PC-3 (cell line): ENCODE data around the gene DISC1. TPM values are rescaled to one million over a fixed set of nuclear protein-coding genes. Genes with fewer than 3 reads are reported as not detected.

Source experiments
- ATAC-seq: fragments of 200-7000 bp; cut with Tn5 transposase; 2 replicates; pipeline ENCODE4 v1.9.1; 2020; ENCODE audit warnings: mild to moderate bottlenecking, moderate library complexity
- BruUV-seq: library from RNA; stranded (reverse); fragments of 400-500 nt; replicated peaks from 2 replicates; lab custom pipeline; 2021; lab: Mats Ljungman, UMichigan
- CTCF ChIA-PET: fragments of 300-600 bp; sonication (Branson Sonifier 250); formaldehyde crosslinking; loops from one replicate; lab custom pipeline; 2022; ENCODE audit warnings: antibody characterized with exemption; lab: Charles Lee
- POLR2A ChIA-PET: fragments of 300-600 bp; sonication (Branson Sonifier 250); formaldehyde crosslinking; loops from one replicate; lab custom pipeline; 2022; ENCODE audit warnings: antibody characterized with exemption; ENCODE audit not compliant: unreplicated experiment; lab: Charles Lee
- DNase-seq: peaks from one replicate; pipeline ENCODE4 v3.0.0-alpha.2; 2015
- H2AFZ ChIP-seq: fragments of 300-600 bp; sonication (generic); 2 replicates; pipeline ENCODE4 v1.6.0; 2016; ENCODE audit warnings: antibody characterized with exemption, low read length
- H3F3A ChIP-seq: fragments of 300-600 bp; sonication (generic); one replicate; pipeline ENCODE4 v1.6.0; 2017; ENCODE audit warnings: antibody characterized with exemption, low read length, control low read depth, mild to moderate bottlenecking; ENCODE audit not compliant: unreplicated experiment
- H3K27ac ChIP-seq: fragments of 300-600 bp; sonication (generic); 2 replicates; pipeline ENCODE4 v1.5.1; 2016; ENCODE audit warnings: mild to moderate bottlenecking, low read length
- H3K27me3 ChIP-seq: fragments of 300-600 bp; sonication (generic); 2 replicates; pipeline ENCODE4 v1.6.1; 2016; ENCODE audit warnings: low read length, mixed read lengths
- H3K36me3 ChIP-seq: fragments of 300-600 bp; sonication (generic); 2 replicates; pipeline ENCODE4 v1.6.1; 2016; ENCODE audit warnings: low read depth, mixed run types, low read length, mixed read lengths
- H3K4me1 ChIP-seq: fragments of 300-600 bp; sonication (generic); 2 replicates; pipeline ENCODE4 v1.5.1; 2016; ENCODE audit warnings: low read length; ENCODE audit not compliant: insufficient read depth
- H3K4me2 ChIP-seq: fragments of 300-600 bp; sonication (generic); 2 replicates; pipeline ENCODE4 v1.6.0; 2016; ENCODE audit warnings: low read length
- H3K4me3 ChIP-seq: fragments of 300-600 bp; sonication (generic); 2 replicates; pipeline ENCODE4 v1.5.1; 2016; ENCODE audit warnings: mild to moderate bottlenecking, low read length, mixed read lengths
- H3K79me2 ChIP-seq: fragments of 300-600 bp; sonication (generic); 2 replicates; pipeline ENCODE4 v1.6.1; 2017; ENCODE audit warnings: low read length, mixed read lengths
- H3K9ac ChIP-seq: fragments of 300-600 bp; sonication (generic); 2 replicates; pipeline ENCODE4 v1.6.0; 2016; ENCODE audit warnings: mild to moderate bottlenecking, low read length
- H3K9me2 ChIP-seq: fragments of 300-600 bp; sonication (generic); replicated peaks from 2 replicates; pipeline ENCODE4 v1.6.1; 2016; ENCODE audit warnings: mixed run types, low read length, mixed read lengths
- H3K9me3 ChIP-seq: fragments of 300-600 bp; sonication (generic); 2 replicates; pipeline ENCODE4 v1.6.1; 2016; ENCODE audit warnings: low read length, mixed read lengths
- H4K20me1 ChIP-seq: fragments of 300-600 bp; sonication (generic); 2 replicates; pipeline ENCODE4 v1.6.1; 2016; ENCODE audit warnings: low read length, mixed read lengths
- EZH2 ChIP-seq: fragments of 300-600 bp; sonication (generic); IDR thresholded peaks from one replicate; pipeline ENCODE4 v1.6.1; 2017; ENCODE audit warnings: antibody characterized with exemption, mild to moderate bottlenecking, low read length; ENCODE audit not compliant: unreplicated experiment
- EZH2phosphoT487 ChIP-seq: fragments of 300-600 bp; sonication (generic); IDR thresholded peaks from 2 replicates; pipeline ENCODE4 v1.6.1; 2018; ENCODE audit warnings: mild to moderate bottlenecking, antibody characterized with exemption, low read length, borderline replicate concordance
- intact Hi-C: fragments of 100-400 bp; cut with micrococcal nuclease; formaldehyde crosslinking; loops from 2 replicates; pipeline ENCODE4 v1.9.0; 2023
- total RNA-seq: library from RNA; depleted of rRNA; stranded (reverse); fragments of >200 nt; gene quantifications from 2 replicates; pipeline ENCODE4 v1.2.3, GENCODE V29; 2014
- TF ChIP-seq, protein P1 (sequence below): fragments of 300-600 bp; sonication (generic); conservative IDR thresholded peaks from 2 replicates; pipeline ENCODE4 v1.5.1; 2017; ENCODE audit warnings: antibody characterized with exemption, low read depth, mild to moderate bottlenecking, low read length

DISC1 gene
- total RNA-seq, 1 experiment from 2014 or later: 3.4 TPM

DNA sequence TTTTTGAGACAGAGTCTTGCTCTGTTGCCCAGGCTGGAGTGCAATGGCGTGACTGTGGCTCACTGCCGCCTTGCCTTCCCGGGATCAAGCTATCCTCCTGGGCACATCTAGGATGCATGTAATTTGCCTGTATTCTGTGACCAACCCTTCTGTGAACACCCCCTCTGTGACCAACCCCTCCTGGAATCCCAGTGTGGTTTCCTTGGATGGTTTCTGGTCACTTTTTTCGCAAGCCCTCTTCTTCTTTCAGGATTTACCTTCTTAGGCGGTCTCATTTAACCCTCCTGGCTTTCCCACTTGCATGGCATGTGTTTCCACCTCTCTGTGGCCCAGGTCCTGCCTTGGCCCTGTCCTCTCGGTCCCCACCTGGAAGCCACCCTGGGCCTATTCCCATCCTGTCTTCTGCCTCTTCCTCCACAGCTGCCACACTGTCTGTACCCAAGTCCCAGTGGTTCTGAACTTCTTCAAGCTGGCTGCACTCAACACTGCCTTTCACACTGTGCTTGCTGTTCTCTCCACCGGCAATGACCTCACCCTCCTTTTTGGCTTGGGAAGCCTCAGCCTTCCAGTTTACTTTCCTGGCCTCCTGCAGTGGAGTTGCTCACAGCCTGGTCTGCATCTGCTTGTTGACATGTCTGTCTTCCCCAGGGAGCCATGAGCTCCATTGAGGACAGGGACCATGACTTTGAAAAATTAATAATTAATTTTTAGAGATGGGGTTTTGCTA is 57.0 kb downstream of the DISC1 start:
- ChIA-PET POLR2A (no interaction called here), CTCF (no interaction called here)

DNA sequence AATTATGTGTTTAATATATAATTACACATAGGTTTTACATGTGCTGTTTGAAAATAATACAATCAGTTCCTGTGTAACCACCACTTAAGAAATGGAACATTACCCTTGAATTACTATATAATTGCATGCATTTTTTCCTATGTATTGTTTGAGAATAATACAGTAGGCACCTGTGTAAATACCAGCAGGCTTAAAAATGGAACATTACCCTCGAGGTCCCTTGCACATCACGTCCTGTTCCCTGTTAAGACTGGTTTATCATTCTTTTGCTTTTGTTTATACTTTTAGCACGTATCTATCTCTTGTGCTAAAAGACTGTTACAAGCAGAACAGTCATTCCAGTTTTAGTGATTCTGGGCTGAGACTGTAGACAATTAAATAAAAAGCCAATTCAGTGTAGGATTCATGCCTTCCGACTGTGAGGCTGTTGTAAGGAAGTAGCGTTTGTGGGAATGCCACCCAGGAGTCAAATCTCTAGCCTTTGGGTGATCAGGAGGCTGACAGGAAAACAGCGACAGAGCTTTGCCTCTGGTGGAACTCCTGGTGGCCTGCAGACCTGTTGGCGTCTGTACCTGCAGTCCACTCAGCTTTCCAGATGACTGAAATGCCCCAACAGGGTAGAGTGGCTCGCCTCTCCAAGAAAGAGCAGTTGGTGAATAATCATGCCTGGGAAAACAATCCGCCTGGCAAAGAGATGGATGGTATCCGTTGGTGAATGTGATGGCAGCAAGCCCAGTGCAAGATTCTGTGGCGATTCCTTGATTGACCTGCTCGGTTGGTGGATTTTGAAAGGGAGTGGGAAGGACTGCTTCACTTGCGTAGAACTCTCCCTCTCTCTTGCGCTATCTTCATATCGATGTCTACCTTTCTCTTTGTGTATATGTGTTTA is 58.0 kb downstream of the DISC1 start:
- Histone ChIP-seq H3K9me3 (no peaks in the 10 kb centered on the region), H3K9me2 (no peaks in the 10 kb centered on the region), H3F3A (no peaks in the 10 kb centered on the region), H3K4me1 (no peaks in the 10 kb centered on the region), H3K4me2 (no peak overlapping the region), H2AFZ (no peak overlapping the region), H3K36me3 (no peaks in the 10 kb centered on the region), H3K4me3 (no peak overlapping the region), H3K27me3 (no peaks in the 10 kb centered on the region), H3K27ac (no peak overlapping the region), H4K20me1 (no peaks in the 10 kb centered on the region), H3K79me2 (no peaks in the 10 kb centered on the region), H3K9ac (no peak overlapping the region)
- BruUV-seq: no TSS peak
- DNase-seq (no peak), ATAC-seq (no peak)
- intact Hi-C loops: no loop called here
- ChIA-PET POLR2A (no interaction called here), CTCF (no interaction called here)
- TF ChIP-seq, protein P1, sequence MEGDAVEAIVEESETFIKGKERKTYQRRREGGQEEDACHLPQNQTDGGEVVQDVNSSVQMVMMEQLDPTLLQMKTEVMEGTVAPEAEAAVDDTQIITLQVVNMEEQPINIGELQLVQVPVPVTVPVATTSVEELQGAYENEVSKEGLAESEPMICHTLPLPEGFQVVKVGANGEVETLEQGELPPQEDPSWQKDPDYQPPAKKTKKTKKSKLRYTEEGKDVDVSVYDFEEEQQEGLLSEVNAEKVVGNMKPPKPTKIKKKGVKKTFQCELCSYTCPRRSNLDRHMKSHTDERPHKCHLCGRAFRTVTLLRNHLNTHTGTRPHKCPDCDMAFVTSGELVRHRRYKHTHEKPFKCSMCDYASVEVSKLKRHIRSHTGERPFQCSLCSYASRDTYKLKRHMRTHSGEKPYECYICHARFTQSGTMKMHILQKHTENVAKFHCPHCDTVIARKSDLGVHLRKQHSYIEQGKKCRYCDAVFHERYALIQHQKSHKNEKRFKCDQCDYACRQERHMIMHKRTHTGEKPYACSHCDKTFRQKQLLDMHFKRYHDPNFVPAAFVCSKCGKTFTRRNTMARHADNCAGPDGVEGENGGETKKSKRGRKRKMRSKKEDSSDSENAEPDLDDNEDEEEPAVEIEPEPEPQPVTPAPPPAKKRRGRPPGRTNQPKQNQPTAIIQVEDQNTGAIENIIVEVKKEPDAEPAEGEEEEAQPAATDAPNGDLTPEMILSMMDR: no peak
- no peak for TF ChIP-seq EZH2
- TF ChIP-seq EZH2phosphoT487: no peak

More for the DNA sequence above, 57.0 kb downstream of the DISC1 start:
- Histone ChIP-seq H3K27ac (no peak overlapping the region), H3K36me3 (no peaks in the 10 kb centered on the region), H3K4me2 (no peak overlapping the region), H3K9me3 (no peaks in the 10 kb centered on the region), H3F3A (no peaks in the 10 kb centered on the region), H3K4me3 (no peak overlapping the region), H4K20me1 (no peaks in the 10 kb centered on the region), H3K27me3 (no peaks in the 10 kb centered on the region), H3K9me2 (no peaks in the 10 kb centered on the region), H2AFZ (no peak overlapping the region), H3K79me2 (no peaks in the 10 kb centered on the region), H3K9ac (no peak overlapping the region), H3K4me1 (no peaks in the 10 kb centered on the region)
- TF ChIP-seq, protein P1: no peak
- TF ChIP-seq EZH2 (no peak), EZH2phosphoT487 (no peak)
- ATAC-seq (no peak; the same call in 1 of the 2 replicates), DNase-seq (no peak)
- intact Hi-C loops: no loop called here
- BruUV-seq: no TSS peak

DNA sequence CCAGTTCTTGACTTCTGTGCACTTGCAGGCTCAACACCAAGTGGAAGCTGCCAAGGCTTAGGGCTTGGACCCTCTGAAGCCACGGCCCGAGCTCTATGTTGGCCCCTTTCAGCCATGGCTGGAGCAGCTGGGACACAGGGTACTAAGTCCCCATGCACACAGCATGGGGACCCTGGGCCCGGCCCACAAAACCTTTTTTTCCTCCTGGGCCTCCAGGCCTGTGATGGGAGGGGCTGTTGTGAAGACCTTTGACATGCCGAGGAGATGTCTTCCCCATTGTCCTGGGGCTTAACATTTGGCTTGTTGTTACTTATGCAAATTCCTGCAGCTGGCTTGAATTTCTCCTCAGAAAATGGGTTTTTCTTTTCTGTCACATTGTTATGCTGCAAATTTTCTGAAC is 59.8 kb downstream of the DISC1 start:
- Histone ChIP-seq H3K27ac (no peak overlapping the region), H3K27me3 (no peaks in the 10 kb centered on the region), H2AFZ (no peak overlapping the region), H4K20me1 (no peaks in the 10 kb centered on the region), H3F3A (no peaks in the 10 kb centered on the region), H3K4me2 (no peak overlapping the region), H3K79me2 (no peaks in the 10 kb centered on the region), H3K9me3 (no peaks in the 10 kb centered on the region), H3K9ac (no peak overlapping the region), H3K36me3 (no peaks in the 10 kb centered on the region), H3K4me3 (no peak overlapping the region), H3K4me1 (no peaks in the 10 kb centered on the region), H3K9me2 (no peaks in the 10 kb centered on the region)
- TF ChIP-seq, protein P1: no peak
- no peak for TF ChIP-seq EZH2
- no peak for TF ChIP-seq EZH2phosphoT487
- intact Hi-C loops: no loop called here
- CTCF ChIA-PET: no interaction called here
- POLR2A ChIA-PET: no interaction called here
- no peak for DNase-seq
- no TSS peak for BruUV-seq
- no peak for ATAC-seq
